HG03432 (cell line): ENCODE data around the gene ZWINT.

ENCODE experiments used
- ATAC-seq: cut with Tn5 transposase; IDR thresholded peaks from one replicate; pipeline ENCODE4 v1.9.1; 2021; ENCODE audit warnings: mild to moderate bottlenecking, moderate library complexity; ENCODE audit not compliant: unreplicated experiment

ZWINT gene, protein sequence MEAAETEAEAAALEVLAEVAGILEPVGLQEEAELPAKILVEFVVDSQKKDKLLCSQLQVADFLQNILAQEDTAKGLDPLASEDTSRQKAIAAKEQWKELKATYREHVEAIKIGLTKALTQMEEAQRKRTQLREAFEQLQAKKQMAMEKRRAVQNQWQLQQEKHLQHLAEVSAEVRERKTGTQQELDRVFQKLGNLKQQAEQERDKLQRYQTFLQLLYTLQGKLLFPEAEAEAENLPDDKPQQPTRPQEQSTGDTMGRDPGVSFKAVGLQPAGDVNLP

DNA sequence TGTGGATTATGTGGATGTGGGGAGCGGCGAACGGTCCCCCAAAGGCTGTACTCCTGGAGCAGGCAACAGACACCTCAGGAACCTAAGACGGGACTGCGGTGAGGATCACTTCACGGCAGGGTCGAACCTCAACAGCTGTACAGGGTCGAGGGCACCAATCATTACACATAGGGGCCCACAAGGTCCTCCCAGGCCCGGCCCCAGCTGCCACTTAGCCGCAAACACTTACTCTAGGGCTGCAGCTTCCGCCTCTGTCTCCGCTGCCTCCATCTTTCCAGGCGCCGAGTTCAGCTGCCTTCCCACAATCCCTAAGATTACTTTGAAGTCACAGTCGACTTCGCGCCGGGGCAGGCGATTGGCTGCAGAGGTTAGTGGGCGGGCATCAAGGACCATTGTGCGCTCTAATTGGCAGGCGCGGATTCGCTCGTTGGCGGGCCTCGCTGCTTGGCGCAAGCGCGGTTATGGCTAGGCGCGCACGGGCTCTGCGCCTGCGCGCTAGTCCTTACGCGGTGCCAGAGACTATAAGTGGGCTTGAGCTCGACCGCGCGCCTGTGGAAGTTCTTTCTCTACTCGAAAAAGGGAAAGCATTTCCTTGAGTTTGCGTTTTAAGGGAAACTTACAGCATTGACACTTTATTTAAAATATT is at the start of gene ZWINT:
TSS of gene ZWINT (minus strand) at position 293 of the 646 bp plus-strand sequence. CDS start at position 270, 23 bp downstream.
- ATAC-seq: peak; percentile 100

- no peak for ATAC-seq
These were observed 22.7 kb upstream of the ZWINT start for GRCh38 chr10:56383806-56384205.

DNA sequence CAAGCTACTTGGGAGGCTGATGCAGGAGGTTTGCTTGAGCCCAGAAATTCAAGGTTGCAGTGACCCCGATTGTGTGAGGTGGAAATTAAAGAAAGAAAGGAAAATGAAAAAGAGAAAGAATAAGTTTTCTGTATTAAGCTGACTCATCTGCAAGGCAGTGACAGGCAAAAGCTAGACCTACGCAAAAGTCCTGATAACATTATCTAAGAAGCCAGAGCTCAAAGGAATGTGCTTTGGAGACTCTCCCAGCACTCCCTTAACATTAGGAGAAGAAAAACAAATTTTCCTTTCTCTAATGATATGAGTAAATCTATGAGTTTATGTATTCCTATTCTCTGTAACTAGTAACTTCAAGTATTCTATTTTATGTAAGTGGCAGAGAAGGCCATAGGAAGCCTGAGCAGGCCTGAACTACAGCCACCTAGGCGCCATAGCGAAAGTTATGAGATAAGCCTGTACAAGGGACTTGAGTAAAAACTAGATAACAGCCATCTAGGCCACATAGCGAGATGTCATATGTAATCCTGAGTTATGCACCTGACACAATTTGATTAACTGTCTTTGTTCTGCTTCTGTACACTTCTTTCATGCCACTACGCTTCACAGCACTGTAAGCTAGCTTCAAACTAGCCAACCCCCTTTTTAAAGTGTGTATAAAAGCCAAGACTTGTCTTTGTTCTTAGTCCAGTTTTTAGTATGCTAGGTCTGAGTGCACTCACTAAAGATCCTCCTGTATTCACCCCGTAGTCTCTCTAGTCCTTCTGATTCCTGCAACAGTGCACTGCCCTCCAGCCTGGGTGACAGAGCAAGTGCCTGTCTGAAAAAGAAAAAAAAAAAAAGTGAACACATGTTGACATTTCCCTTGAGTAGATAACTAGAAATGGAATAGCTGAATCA is 9.4 kb upstream of the ZWINT start:
- no peak for ATAC-seq

DNA sequence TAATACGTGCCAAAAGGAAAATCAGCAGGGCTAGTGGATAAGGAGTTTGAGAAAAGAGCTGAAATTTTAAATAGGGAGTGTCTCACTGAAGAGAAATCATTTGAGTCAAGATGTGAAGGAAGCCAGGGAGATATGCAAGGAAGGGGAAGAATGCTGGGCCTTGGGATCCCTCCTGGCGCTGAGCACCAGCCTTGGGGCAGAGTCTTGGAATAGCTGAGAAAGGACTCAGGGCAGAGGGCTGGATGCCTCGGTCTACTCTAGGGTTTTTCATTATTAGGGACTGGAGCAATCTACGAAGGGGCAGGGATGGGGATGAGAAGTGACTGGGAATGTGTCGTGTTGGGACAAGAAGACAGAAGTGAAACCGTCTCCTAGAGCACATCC is 484 bp downstream of the ZWINT start:
- ATAC-seq: no peak

DNA sequence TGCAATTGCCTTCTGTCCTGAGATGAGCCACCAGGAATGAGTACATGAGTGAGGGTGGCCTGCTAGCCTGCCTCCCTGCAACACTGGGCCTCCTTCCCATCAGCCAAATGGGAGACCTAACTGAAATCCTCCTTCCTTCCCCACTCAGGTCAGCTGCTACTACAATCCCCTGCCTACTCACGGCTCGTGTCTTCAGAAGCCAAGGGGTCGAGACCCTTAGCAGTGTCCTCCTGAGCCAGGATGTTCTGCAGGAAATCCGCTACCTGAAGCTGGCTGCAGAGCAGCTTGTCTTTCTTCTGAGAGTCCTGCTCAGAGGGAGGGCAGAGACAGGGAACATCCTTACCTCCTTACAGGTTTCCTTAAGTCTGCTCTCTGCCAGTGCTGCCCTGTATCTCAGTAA is 1.2 kb downstream of the ZWINT start:
- no peak for ATAC-seq

DNA sequence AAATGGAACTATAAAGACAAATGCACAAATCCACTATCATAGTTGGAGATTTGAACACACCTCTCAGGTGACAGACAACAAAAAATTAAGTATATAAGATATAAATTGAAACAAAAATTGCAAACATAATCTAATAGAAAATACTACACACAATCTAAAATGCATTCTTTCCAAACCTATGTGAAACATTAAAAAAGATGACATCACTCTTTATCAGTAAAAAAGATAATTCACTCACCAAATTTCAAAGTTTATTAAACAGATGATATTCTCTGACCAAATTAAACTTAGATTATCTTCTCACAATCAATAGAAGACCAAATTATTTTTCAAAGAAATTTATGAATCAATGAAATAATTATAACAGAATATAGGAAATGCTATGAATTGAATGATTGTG is 4.0 kb downstream of the ZWINT start:
- ATAC-seq: no peak

- no peak for ATAC-seq
These were observed 9.0 kb downstream of the ZWINT start for GRCh38 chr10:56351909-56352630.

DNA sequence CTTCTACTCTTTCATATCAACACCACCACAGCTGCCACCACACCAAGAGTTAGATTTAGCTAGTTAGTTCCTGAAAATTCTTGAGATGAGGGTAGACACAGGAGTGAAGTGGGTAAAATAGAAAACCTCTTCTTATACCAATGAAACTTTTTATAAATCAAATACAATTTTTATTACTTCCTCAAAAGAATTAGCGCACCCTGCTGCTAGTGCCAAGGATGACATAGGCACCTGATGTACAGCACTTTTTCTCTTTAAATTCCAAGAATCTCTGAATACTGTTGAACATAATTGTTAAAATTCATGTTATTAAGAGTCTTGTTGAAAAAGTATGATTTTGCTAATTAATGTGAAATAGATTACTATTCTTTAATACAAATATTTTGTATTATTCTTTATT is 11.4 kb downstream of the ZWINT start:
- no peak for ATAC-seq

DNA sequence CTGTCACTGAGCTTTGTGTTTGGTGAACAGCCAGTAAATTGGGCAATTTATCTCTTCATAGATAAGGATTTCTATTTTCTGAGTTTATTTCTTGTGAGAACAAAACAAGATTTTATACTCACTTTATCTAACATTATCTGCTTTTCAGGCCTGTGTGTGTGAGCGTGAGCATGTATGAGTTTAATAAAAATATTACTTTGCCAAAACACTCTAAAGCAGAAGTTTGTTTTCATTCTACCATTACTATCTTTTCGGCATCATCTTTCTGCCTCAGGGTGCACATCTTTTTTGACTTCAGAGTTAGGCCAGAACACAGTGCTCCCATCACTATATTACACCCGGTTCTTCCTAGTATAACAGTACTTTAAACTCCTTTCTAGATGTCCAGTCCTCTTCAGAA is 13.0 kb downstream of the ZWINT start:
- no peak for ATAC-seq

DNA sequence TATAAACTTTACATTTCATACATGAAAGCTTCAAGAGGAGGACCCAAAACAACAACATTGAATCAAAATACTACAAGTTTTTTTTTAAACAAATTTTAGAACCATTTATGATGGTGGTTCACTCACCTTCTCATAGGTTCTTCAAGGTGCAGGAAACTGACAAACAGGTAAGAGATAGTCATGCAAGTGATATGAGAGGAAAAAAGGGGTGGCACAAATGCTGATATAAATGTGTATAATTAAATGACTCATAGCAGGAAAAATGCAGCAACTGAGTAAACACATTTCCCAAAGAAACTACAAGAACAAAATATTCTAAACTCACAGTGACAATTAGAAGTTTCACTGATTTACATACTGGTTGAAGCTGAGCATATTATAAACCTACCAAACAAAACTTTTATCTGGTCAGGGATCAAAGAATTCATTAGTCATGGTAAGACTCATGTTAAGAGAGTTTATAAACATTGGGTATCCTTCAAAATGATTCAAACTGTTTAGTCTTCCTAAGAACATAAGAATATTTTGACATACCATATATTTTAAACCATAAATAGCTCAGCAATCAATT is 14.1 kb downstream of the ZWINT start:
- no peak for ATAC-seq

- ATAC-seq: no peak
These were observed 19.4 kb downstream of the ZWINT start for GRCh38 chr10:56341612-56342011.

DNA sequence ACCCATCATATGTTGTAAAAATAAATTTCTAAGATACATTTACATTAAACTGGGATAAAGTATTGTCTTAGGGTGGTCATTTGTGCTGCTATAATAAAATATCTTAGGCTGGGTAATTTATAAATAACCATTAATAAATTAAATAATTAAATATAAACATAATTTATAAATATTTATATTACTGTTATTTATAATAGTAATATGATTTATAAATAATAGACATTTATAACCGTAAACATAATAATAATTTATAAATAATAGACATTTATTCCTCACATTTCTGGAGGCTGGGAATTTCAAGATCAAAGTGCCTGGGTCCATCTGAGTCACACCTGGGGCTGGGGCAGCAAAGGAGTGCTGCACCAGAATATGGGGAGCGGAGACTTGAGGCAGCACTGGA is 31.1 kb downstream of the ZWINT start:
- ATAC-seq: no peak

DNA sequence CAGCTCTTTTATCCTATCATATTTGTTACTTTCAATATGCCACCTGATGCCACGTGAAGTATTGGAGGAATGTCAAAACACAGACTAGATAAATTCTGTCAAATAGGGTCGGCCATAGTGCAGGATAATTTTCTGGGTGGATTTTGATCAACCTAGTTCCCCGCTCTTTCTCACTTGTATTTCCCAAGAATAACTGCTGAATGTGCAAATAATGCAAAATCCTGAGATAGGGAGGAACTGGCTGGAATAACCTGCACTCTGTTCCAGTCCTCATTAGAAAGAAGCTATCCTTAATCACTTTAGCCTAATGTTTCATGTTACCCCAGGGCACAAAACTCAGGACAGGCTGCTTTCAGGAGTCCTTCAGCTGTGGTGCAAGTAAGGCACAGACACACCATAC is 33.9 kb downstream of the ZWINT start:
- no peak for ATAC-seq

DNA sequence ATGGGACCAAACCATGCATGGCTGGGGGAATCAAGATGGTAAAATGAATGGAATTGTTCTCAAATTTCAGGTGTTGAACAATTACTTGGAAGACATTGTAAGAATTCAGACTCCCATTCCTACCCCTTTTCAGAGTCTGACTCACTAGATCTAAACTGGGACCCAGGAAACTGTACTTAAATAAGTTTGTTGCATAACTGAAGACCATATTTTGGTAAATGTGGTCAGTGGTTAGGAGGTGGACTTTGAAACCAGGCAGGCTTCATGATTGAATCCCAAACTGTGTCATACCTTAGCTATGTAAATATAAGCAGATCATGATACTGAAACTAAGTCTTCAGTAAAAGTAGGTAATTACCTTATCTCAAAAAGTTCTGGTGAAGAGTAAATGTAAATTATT is 41.7 kb downstream of the ZWINT start:
- ATAC-seq: peak; percentile 97

GRCh38 chr10:56318816-56319215 is 42.2 kb downstream of the ZWINT start:
- peak; percentile 19 for ATAC-seq

- no peak for ATAC-seq
These were observed 43.5 kb downstream of the ZWINT start for GRCh38 chr10:56317603-56318002.

DNA sequence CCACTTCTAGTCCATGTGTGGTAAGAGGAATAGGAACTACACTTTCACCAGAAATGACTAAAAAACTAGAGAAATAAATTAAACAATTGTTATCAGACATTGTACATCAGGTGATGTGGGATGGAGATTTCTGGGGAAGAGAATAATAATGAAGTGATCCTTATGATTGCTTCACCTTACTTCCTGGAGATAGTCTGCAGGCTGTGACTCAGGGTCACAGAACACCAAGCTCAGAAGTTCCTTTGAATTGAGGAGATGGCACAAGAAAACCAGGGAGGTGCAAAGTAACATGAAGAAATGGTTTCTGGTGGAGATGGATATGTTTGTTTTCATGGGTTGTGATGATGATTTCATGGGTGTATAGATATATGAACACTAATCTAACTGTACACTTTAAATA is 44.5 kb downstream of the ZWINT start:
- ATAC-seq: no peak
